ENCODE results near the gene NBPF3.
"Not testable (repeated sequence)": the region's sequence is repeated elsewhere in the genome, so short reads cannot be mapped to it uniquely, and the experiment has no call there.

DNA sequence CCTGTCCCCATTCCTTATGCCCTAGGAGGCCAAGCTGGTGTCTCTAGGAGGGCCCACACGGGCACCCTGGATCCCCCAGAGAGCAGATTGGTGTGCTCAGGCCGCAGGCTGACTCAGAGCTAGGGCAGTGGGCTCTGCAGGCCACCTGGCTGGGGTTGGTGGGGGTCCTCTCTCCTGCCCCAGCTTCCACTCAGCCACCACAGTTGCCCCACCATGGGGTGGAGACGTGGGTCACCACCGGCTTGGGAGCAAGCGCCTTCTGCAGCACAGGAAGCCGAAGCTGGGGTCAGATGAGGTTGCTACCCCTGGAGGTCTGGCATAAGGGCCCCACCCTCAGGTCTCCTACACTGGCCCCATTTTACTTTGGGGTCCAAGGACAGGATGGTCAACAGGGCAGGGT is 9.1 kb upstream of the NBPF3 start:
- TF ChIP-seq, protein P1, sequence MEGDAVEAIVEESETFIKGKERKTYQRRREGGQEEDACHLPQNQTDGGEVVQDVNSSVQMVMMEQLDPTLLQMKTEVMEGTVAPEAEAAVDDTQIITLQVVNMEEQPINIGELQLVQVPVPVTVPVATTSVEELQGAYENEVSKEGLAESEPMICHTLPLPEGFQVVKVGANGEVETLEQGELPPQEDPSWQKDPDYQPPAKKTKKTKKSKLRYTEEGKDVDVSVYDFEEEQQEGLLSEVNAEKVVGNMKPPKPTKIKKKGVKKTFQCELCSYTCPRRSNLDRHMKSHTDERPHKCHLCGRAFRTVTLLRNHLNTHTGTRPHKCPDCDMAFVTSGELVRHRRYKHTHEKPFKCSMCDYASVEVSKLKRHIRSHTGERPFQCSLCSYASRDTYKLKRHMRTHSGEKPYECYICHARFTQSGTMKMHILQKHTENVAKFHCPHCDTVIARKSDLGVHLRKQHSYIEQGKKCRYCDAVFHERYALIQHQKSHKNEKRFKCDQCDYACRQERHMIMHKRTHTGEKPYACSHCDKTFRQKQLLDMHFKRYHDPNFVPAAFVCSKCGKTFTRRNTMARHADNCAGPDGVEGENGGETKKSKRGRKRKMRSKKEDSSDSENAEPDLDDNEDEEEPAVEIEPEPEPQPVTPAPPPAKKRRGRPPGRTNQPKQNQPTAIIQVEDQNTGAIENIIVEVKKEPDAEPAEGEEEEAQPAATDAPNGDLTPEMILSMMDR (IDR thresholded peaks at IDR 0.05; ENCODE audit: extremely low read depth in 1 of 2, insufficient read depth in 1 of 2, low read depth in 1 of 2, low read length in 2 of 2): not testable (repeated sequence)
- TF ChIP-seq EZH2 (IDR thresholded peaks at IDR 0.05; ENCODE audit: borderline replicate concordance, low read depth, low read length, severe bottlenecking); POLR2AphosphoS5 (IDR thresholded peaks at IDR 0.05; ENCODE audit: insufficient read depth, low read depth, low read length); POLR2A (IDR thresholded peaks at IDR 0.05; ENCODE audit: low read depth, low read length): not testable (repeated sequence)
- TF ChIP-seq, protein P2, sequence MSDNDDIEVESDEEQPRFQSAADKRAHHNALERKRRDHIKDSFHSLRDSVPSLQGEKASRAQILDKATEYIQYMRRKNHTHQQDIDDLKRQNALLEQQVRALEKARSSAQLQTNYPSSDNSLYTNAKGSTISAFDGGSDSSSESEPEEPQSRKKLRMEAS (IDR thresholded peaks at IDR 0.05; ENCODE audit: insufficient read depth, insufficient read length): not testable (repeated sequence)
